Stimulated activated CD8-positive, alpha-beta memory T cell treated with anti-CD3 and anti-CD28 coated beads, Interleukin-15, amount 100 ng/mL, for 24 hours (primary cell): ENCODE data around the gene ACBD5.
"Not testable (repeated sequence)": the region's sequence is repeated elsewhere in the genome, so short reads cannot be mapped to it uniquely, and the experiment has no call there.

Experiments
- DNase-seq: peaks from one replicate; pipeline ENCODE4 v3.0.0-alpha.2; 2020; ENCODE audit warnings: low read depth

ACBD5 gene

DNA sequence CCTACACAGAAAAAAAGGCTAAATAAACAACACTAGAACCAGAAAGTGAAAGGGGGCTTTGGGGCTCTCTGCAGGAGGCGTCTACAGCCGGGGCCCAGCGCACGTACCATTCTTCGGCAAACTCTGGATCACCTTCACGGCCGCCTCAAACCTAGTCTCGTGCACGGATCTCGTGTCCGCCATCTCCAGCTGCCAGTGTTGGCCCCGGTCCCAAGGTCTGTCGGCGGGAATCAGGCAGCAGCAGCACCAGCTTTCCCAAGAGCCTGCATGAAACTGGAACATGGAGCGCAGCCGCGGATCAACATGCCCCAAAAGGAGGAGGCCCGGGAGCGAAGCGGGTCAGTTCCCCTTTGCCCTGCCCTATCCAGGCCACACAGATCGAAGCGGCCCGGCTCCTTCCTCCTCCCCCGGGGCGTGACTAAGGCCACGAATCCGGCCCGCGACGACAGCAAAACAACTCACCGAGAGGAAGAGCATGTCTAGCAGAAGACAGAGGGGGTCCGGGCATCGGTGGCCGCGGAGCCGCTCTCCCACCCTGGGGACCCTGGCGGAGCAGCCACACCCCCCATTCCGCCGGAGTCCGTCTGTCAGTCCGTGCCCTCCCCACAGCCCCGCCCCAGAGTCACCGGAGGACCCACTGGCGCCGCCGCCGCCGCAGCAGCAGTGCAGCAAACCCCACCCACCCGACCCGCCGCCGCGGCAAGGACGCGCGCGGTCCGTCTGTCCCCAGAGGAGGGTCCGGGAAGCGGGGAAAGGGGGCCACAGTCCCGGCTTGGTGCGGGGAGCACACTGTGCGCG lies at the start of gene ACBD5:
Gene ACBD5, minus strand, starts transcription at position 586 of the 798 bp plus-strand sequence. Its CDS starts 109 bp downstream, at position 477.
- DNase-seq: peak; percentile 47

GRCh38 chr10:27285093-27285492 lies 44.5 kb upstream of the ACBD5 start:
- no peak for DNase-seq

DNA sequence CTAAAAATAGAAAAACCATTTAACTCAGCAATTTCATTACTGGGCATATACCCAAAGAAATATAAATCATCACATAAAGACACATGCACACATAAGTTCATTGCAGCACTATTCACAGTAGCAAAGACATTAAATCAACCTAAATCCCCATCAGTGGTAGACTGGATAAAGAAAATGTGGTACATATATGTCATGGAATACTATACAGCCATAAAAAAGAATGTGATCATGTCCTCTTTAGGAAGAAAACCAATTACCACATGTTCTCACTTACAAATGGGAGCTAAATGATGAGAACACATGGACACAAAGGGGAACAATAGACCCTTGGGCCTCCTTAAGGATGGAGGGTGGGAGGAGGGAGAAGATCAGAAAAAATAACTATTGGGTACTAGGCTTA lies 36.0 kb upstream of the ACBD5 start:
- DNase-seq: no peak

DNA sequence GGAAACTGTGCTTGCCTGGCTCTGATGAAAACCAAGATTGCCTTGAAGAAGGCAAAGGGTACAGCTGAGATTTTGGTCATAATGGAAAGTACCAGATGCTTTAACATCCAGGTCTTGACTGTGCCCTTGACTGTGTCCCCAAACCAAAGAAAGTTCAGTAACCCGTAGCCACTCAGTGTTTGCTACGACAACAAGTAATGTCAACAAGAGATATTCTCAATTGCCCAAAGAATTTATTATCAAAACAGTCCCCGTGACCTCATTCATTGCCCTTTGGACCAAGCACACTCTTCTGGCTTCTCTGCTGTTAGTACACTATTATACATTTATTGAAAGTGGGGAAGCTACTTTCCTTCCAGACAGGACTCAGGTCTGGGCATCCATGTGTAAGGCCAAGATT lies 25.4 kb upstream of the ACBD5 start:
- not testable (repeated sequence) for DNase-seq

DNA sequence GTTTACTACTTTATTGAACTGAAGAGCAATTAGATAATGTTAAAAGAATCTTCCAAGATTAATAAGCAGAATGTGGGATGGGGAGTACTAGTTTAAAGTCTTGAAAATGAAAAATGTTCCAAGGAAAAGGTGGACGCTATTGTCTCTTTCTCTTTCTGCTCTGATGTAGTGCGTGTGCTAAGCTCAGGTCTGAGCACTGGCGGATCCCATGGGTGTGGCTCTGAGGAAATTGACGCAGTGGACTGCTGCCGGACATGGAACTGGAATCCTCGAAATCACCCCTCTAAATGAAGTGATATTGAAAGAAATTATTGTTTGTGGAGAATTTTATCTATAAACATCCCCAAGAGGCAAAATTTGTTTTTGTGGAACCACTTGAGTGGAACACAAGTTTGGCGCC lies 22.2 kb upstream of the ACBD5 start:
- DNase-seq: not testable (repeated sequence)

DNA sequence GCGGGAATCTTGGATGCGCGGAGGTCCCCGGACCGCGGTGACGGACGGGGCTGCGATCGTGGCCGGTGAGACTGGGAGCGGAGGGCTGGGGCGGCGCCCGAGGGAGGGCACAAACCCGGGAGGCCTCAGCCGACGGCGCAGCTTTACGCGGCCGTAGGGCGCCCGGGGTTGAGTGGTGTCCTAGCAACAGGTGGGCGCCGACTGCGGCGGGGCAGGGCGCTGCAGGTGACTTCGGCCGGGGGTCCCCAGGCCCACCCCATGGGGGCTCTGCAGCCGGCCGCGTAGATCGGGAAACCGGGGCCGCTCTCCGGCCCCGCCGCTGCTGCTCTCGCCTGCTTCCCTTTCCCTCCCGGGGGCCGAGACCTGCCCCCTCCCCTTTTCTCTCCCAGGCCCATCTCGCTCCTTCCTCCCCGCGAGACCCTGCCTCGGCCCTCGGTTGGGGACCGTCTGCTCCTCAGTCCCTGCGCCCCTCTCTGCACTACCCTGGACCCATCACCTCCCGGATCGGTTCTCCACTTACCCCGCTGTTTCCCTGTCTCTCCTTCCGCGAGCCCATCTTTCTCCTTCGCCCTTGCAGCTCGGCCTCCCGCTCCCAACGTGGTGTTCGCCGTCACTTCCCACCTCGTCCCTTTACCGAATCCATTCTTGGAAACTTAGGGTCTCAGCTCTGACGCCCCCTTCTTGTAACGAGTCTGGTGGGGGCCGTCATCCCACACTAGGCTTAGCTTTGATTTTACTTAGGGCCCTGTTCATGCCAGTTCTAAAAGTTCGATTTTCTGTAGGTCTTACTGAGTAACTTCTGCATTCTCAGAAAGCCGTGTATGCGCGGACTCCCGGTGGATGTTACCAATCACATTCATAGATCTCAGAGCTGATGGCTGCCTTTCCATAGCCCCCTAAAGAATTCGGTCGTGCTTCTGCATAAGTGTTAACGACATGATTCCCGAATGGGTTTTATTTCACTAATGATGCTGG lies 18.5 kb upstream of the ACBD5 start:
- no peak for DNase-seq

DNA sequence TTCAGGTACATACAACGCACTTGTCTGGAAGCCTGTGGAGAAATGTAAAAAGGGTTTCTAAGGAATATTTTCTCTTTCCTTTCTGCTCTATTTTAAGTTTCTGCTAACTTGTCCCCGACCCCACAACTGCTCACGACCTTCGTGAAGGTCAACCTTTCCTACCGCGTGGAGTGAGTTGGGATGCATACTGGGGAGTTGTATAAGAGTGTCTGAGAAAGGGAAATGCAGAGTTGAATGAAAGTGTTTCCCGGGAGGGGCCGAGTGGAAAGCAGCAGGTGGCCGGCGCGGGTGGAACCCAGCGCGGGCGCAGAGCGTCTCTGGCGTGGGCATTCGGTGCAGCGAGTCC lies 17.9 kb upstream of the ACBD5 start:
- no peak for DNase-seq

GRCh38 chr10:27256299-27257189 lies 15.9 kb upstream of the ACBD5 start:
- no peak for DNase-seq

- DNase-seq: no peak
These were observed 13.0 kb upstream of the ACBD5 start for GRCh38 chr10:27253576-27253975.

DNA sequence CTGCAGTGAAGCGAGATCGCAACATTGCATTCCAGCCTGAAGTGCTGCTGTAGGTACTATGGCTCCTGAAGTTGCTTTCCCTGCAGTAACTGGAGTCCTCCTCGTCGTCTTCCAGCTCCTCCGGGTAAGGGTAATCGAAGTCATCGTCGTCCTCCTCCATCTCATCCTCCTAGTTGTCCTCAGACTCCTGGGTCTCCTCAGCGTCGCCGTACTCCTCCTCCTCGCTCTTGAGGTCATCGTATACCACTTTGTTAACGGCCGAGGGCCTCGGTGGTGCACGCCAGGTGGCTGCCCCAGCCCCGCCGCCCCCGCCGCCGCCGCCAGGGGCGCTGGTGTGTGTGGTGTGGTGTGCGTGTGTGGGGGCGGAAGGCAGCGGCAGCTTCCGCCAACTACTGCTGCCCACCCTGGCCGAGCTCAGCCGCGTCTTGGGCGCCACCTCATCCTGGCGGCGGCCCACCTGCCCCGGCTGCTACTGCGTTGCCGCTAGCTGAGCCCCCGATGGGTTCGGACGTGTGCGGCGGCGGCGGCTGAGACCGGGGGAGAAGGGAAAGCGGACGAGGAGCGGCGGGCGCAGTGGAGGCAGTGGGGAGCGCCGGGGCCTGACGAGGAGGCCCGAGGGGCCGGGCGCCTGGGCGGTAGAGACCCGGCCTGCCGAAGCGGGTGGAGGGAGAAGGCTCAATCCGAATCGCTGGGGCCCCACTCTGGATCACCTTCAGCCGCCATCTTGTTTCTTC lies 11.8 kb upstream of the ACBD5 start:
- peak; percentile 72 for DNase-seq

GRCh38 chr10:27251554-27251953 lies 11.0 kb upstream of the ACBD5 start:
- no peak for DNase-seq

DNA sequence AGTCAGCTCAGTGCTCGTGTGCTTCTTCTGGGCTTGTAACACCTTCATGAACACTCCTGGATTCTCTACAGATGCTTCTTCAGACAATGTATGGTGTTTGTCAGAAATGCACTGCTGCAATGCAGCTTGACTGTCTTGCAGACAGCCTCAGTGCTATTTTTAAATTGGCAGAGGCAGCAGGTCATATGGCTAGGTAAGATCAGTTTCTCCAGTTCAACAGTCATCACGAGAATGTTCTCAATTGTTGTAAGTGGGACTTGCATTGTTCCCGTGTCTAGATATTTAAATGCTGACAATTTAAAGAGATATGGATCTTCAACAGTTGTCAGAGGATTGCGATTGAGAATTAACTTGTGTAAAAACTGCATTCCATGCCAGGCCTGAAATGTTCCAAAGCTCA lies 7.6 kb upstream of the ACBD5 start:
- DNase-seq: no peak

DNA sequence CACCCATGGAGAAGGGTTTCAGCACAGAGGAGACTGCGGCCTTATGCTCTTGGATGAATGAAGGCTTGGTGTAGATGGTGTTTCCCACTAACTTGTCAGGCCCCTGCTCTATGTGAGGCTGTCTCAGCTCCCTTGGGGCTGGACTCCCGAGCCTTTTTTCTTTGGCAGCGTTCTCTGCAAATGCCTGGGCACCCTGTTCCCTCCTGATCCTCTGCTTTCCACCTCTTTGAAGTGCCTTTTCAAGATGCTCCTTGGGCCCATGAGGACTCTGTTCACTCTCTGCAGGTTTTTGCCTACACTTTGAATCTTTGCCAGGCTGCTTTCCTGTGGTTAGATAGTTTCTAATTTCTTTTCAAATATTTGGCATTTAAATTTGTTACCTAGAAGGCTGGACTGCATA lies 6.8 kb upstream of the ACBD5 start:
- no peak for DNase-seq

DNA sequence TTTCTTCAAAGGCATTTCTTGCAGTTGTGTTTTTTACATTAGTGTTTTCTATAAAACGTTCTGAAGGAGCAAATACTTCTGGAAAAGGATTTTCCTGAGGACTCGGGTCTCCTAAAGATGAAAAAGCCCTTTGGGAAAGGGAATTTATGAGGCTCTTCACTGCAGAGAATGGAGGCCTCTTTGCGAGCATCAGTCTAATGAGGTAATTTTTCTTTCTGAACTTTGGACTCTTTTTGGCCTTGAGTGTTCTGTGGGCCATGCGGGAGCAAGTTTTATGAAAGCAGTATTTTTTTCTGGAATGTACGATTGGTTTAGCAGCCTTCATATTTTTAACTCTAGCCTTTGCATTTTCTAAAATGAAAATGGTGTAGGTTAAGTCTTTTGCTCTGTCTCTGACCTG lies 6.4 kb upstream of the ACBD5 start:
- DNase-seq: no peak

DNA sequence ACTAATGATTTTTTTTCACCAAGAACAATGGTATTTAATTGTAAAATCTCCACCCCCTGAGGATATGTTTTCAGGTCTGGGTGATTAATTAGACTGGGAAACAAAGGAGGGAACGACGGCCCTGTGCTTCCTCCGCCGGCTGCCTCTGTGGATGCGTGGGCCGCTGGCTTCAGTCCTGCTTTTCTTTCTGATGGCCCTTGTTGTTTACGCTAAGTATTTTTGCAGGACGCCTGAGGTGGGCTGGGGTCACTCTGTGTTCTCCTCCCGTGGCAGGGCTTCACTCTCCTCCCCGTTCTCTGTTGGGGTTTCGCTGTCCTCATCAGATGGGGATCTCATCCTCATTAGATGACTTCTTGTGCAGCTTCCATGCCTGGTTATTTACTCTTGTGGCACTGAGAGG lies 5.2 kb upstream of the ACBD5 start:
- DNase-seq: no peak

DNA sequence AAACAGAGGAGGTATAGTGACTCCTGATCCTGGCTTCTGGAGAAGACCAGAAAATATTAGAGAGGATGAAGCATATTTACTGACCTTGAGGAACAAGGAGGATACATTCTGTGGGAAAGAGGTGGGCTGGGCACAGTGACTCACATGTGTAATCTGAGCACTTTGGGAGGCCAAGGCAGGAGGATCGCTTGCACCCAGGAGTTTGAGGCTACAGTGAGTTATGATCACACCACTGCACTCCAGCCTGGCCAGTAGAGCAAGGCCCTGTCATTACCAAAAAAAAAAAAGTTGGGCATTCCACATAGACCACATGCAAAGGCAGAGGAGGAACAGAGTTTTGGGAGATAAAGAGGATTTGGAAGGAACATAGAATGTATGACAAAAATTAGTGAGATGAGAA lies 4.4 kb upstream of the ACBD5 start:
- DNase-seq: no peak

DNA sequence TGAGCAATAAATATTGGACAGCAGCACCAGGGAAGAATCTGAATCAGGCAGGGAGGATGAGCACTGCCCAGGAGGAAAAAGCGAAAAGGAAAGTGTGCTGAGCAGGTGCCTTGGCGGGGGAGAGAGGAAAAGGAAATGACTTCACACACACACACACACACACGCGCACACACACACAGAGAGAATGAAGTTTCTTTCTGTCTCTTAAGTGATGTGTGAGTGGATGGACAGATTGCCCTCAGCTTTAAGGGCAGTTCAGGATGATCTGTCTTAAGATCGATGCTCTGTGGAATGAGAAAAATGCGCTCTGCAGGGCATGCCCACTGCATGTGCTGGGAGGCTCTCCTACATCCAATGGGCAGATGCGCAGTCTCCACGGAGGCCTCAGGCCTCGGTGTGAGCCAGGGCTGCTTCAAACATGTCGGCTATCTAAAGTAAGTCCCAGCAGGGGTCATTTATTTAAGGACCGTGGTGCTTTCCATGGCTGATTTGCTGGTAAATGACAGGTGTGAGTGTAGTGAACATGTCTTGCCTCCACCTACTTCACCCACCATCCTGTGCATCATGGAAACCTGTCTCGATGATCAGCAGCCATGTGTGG lies 2.5 kb upstream of the ACBD5 start:
- peak; percentile 26 for DNase-seq

DNA sequence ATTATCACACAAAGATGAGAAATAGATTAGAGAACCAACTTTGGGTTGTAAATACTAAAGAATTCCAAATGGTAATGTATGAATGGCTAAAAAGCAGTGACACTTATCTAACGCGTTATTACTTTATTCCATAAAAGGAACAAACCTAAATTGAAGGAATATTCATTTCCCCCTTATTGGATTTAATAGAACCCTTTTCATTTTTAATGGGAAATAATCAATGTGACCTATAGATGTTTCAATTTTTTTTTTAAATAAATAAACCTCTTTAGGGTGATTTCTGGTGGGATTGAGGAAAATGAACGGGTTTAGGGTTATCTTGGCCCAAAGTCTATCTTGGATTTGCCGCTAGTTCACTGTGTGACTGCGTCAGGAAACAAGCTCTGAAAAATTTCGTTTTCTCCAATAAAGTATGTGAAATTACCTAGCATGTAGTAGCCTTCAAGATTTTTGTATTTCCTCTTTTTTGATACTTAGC lies 1.9 kb upstream of the ACBD5 start:
- DNase-seq: no peak

GRCh38 chr10:27241652-27242472 lies 1.3 kb upstream of the ACBD5 start:
- DNase-seq: peak; percentile 70
